ENCODE data around the gene PLB1.

PLB1 gene

DNA sequence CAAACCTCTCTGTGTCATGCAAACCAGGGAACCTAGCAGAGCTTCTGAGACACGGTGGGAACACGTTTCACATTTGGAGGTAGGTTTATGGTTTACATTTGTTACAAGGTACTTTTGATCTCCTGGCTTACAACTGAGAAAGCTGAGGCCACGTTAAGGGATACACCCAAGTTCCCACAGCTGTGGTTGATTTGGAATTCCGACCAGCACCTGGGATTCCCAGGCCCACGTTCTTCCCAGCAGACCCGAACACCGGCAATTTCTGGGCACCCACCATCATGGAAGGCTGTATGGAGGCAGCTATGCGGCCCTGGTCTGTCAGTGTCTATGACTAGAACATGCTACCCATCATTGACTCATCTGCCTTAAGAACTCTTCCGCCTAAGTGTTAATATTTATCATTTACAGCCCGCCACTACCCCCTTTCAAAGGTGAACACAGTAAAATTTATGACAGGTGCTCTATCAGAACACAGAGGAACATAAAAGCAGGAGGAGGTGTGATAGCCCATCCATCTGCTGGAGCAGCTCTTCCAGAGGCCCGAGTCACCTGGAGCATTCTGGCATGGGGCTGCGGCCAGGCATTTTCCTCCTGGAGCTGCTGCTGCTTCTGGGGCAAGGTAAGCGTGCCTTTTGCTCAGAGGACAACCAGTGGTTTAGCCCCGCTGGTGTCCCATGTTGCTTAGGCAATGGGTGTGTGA, at the start of gene PLB1:
Gene PLB1, plus strand, starts transcription at position 510 of the 700 bp plus-strand sequence. Its CDS starts 55 bp downstream, at position 565.
- DNase-seq: no peak

- DNase-seq: no peak
Measured at GRCh38 chr2:28446531-28446930, 49.3 kb upstream of the PLB1 start.

GRCh38 chr2:28447086-28447485, 48.8 kb upstream of the PLB1 start:
- no peak for DNase-seq

DNA sequence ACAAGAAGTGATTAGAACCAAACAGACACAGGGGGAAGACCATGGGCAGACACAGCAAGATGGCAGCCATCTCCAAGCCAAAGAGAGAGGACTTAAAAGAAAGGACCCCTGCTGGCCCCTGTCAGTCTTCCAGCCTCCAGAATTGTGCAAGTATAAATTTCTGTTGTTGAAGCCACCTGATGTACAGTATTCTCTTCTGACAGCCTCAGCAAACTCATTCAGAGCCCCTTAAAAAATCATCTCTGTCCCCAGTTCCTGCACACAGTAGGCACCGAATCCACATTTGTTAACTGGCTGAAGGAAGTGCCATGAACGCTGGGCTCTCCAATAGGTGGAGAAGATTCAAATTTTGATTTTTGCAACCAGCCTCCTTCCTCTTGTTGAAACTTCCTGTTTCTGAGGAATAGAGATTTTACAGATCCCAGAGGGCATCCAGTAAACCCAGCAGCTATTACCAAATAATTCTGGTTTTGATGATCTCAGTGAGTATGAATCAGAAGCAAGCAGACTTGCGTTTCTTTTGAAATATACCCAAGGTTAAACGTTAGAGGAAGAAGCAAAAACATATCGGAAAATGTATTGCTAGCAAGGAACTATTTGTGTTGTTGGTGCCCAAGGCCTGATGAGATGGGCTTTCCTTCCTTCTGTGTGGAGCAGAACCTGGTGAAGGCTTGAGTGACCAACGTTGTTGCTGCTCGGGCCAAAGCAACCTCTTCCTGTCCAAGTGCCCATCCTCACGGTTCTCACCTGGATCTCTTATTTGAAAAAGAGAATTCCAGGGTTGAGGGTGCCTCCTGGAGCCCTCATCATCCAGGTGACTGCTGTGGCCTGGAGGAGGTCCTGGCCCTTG, 47.7 kb upstream of the PLB1 start:
- no peak for DNase-seq

- DNase-seq: no peak
Measured at GRCh38 chr2:28448793-28449100, 47.1 kb upstream of the PLB1 start.

DNA sequence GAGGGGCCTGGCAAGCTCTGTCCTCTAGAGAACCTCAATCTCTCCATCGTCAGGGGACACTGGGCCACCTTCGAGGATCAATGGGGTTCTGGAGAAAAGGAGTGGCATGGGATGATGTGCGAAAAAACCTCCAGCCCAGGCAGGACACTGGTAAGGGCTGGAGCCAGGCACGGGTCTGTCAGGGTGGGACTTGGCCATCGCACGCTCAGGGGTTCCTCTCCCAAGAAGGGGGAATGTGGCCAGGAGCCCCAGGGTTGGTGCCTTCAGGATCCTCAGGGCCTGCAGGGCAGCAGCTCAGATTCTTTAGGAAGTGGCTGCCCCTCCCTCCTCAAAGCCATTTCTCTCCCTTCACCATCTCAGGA, 46.8 kb upstream of the PLB1 start:
- no peak for DNase-seq

- peak; percentile 80 to 84 for DNase-seq
Measured at GRCh38 chr2:28449488-28450395, 46.1 kb upstream of the PLB1 start.

DNA sequence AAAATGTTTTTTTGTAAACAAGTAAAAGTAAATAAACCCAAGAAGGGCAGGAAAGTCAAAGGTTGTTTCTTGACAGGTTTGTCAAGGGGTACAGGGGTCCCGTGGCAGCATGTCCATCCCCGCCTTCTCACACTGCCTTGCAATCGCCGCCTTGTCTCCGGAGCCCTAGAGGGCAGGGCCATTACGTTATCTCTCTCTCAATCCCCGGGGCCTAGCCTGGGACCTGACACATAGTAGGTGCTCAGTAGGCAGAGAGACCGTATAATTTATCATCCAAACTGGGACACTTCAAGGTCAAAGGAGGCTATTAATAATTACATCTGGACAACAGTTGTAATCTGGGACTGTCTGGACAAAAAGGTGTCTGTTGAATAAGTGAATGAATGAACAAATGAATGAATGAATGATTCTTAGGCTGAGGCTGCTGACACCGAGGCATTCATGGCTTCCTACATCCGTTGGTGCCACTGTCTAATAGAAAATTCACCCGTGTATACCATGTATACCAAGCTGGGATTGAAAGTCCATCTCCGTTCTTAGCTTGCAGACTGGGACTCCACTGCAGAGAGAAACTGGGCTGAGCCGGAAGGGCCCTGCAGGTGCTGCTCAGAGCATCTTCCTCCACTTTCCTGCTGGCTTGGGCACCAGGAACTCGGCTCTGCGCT, 44.8 kb upstream of the PLB1 start:
- no peak for DNase-seq

GRCh38 chr2:28451793-28452533, 43.9 kb upstream of the PLB1 start:
- no peak for DNase-seq

GRCh38 chr2:28452534-28453081, 43.3 kb upstream of the PLB1 start:
- DNase-seq: peak; percentile 76 to 84

GRCh38 chr2:28453396-28453795, 42.5 kb upstream of the PLB1 start:
- DNase-seq: no peak

DNA sequence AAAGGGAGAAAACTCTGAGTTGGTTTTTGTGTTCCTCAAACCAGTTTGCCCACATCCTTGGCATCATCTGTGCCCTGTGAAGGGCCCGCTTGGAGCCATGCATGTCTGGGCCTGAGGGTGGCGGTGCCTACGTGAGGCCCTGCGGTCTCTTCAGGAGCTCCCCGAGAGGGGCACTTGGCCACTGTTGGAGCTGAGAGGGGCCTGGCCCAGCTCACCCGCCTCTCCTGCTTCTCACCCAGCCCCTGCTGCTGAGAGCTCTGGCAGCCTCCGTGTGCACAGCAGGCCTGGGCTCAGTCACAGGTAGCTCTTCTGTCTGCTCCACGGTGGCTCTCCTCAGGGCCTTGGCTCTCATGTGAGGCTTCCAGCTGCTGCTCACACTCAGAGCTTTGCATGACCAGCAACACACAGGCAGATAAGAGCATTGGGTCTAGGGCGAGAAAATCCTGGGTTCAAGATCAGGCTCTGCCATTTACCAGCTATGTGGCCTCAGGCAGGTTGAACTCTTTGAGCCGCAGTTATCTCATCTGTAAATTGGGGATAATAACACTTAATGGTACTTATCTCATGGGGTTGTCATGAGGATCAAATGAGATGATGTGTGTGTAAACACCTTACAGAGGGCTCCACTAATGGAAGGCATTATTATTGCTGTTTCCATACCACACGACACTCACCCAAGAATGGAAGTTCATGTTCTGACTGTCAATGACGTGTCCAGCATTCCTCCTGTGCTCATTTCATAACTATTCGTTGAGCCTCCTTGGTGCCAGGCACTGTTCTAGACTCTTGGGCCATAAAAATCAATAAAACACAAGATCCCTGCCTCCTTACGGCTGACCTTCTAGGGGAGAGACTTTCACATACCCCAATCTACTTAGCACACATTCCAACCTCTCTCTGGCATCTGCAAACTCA, 41.6 kb upstream of the PLB1 start:
- DNase-seq: no peak

DNA sequence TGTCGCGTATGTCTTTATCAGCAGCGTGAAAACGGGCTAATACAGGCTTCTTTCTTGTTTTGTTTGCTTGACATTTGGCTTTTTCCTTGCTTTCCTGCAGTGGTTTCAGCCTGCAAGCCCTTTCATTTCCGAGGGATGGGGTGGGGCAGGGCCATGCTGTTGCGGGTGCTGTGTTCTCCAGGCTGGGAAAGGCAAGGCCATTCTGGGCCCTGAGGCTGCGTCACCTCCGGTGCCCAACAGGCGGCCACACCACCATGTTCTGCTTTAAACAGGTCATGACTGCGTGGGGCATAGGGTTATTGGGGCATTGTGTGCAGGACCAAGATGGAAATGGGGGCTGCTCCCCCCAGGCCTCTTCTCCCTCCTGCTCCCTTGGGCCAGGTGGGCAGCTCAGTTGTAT, 38.6 kb upstream of the PLB1 start:
- no peak for DNase-seq

DNA sequence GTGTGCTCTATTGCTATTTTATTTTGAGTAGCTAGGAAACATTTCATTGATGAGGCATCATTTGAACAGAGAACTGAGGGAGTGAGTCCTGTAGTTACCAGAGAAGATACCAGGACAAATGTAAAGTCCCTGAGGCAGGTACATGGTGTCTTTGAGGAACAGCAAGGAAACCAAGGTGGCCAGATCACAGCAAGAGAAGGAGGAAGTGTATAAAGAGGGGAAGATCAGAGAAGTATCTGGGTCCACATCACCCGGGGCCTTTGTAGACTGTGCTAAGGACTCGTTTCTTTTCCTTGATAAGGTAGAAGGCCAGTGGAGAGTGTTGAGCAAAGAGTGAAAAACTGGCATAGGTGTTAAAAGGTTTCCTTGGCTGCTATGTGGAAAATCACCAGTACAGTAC, 34.8 kb upstream of the PLB1 start:
- DNase-seq: no peak

DNA sequence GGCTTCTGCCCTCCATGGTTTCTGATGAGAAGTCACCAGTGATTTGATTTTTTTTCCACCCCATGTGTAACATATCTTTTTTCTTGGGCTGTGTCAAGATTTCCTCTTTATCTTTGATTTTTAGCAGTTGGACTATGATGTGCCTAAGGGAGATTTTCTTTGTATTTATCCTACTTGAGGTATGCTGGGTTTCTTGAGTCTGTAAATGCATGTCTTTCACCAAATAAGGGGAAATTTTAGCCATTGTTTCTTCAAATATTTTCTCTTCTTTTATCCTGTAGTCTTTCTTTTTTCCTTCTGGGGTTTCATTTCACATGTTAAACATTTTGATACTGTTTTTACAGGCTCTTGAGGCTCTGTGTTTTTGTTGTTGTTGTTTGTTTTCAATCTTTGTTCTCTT, 33.7 kb upstream of the PLB1 start:
- no peak for DNase-seq

GRCh38 chr2:28463211-28463816, 32.5 kb upstream of the PLB1 start:
- no peak for DNase-seq

GRCh38 chr2:28463893-28464292, 32.0 kb upstream of the PLB1 start:
- no peak for DNase-seq

- no peak for DNase-seq
Measured at GRCh38 chr2:28465148-28465885, 30.5 kb upstream of the PLB1 start.

DNA sequence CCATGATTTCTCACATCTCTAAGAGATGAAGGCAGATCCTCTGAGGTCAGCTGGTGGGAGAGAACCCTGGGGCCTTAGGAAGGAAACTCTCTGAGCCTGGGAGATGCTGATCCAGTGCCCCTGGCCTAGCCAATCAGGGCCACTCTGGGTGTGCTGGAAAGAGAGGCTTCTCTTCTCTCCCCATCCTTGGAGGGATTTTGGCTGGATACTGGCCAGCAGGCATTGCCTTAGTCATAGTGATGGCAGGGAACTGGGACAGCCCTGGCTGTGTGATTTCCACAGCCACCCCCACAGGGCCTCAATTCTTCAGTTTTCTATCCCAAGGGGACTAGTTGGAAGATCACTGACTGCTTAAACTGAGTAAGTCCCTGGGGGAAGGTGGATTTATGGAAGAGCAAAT, 26.6 kb upstream of the PLB1 start:
- DNase-seq: no peak
